HFF-Myc (cell line): ENCODE measurements around the gene NOX3.

Experiments
- DNase-seq: peaks from one replicate; pipeline ENCODE4 v3.0.0-alpha.2; 2011; ENCODE audit warnings: low read depth; ENCODE audit errors: extremely low read depth
- H3K4me3 ChIP-seq: replicated peaks from 2 replicates; pipeline ENCODE4 v1.5.1; 2011; ENCODE audit warnings: low read depth, mild to moderate bottlenecking, control low read depth, low read length
- TF ChIP-seq, protein P1 (sequence below): IDR thresholded peaks from 2 replicates; pipeline ENCODE4 v1.5.1; 2012; ENCODE audit warnings: mild to moderate bottlenecking, low read depth, low read length, control low read depth; ENCODE audit errors: missing control alignments

Gene NOX3

DNA sequence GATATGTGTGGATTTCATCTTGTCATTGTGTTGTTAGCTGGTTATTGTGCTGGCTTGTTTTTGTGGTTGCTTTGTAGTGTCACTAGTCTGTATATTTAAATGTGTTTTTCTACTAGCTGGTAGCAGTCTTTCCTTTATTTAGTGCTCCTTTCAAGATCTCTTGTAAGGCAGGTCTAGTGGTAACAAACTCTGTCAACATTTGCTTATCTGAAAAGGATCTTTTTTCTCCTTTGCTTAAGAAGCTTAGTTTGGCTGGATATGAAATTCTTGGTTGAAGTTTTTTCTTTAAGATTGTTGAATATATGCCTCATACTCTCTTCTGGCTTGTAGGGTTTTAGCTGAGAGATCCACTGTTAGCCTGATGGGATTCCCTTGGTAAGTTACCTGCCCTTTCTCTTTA lies 108.7 kb downstream of the NOX3 start:
- no peak overlapping the region for H3K4me3 ChIP-seq
- no peak for DNase-seq
- TF ChIP-seq, protein P1, sequence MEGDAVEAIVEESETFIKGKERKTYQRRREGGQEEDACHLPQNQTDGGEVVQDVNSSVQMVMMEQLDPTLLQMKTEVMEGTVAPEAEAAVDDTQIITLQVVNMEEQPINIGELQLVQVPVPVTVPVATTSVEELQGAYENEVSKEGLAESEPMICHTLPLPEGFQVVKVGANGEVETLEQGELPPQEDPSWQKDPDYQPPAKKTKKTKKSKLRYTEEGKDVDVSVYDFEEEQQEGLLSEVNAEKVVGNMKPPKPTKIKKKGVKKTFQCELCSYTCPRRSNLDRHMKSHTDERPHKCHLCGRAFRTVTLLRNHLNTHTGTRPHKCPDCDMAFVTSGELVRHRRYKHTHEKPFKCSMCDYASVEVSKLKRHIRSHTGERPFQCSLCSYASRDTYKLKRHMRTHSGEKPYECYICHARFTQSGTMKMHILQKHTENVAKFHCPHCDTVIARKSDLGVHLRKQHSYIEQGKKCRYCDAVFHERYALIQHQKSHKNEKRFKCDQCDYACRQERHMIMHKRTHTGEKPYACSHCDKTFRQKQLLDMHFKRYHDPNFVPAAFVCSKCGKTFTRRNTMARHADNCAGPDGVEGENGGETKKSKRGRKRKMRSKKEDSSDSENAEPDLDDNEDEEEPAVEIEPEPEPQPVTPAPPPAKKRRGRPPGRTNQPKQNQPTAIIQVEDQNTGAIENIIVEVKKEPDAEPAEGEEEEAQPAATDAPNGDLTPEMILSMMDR: no peak
